Fibroblast of lung (primary cell): ENCODE measurements around the gene MYG1.
A peak's percentile ranks its signal among the peaks of the same experiment; 100 is the strongest.

Source experiments
- CTCF ChIP-seq, 2 donors: IDR thresholded peaks in 1 of 2; conservative IDR thresholded peaks in 1 of 2; 1 replicate in 1 of 2; 2 replicates in 1 of 2; pipeline ENCODE4 v1.5.1; 2011 to 2012; ENCODE audit warnings: low read length in 2 of 2, control low read depth in 1 of 2, inconsistent platforms in 1 of 2, low read depth in 1 of 2, mild to moderate bottlenecking in 1 of 2
- EZH2 ChIP-seq: IDR thresholded peaks from 2 replicates; pipeline ENCODE4 v1.5.1; 2012; ENCODE audit warnings: low read length, control low read depth, mild to moderate bottlenecking; ENCODE audit errors: missing control alignments

GRCh38 chr12:53327435-53328042, 28.0 kb downstream of the MYG1 start:
- TF ChIP-seq CTCF (conservative IDR thresholded peaks at IDR 0.05 in 1 of 2, IDR thresholded peaks at IDR 0.05 in 1 of 2; ENCODE audit: low read depth in 1 of 2, low read length in 2 of 2) = peak; percentile 14 to 33
- no peak for TF ChIP-seq EZH2
